ENCODE results near the gene MANSC1. TPM values are rescaled to one million over a fixed set of nuclear protein-coding genes. Genes with fewer than 3 reads are reported as not detected.

The MANSC1 gene
- total and polyA plus RNA-seq, 9 of the 15 experiments (the other 6 are each of a cell fraction or from before 2014, with no cell fraction given), result 0.76 to 8.6 (median 3.1) TPM

- TF ChIP-seq, protein P1, sequence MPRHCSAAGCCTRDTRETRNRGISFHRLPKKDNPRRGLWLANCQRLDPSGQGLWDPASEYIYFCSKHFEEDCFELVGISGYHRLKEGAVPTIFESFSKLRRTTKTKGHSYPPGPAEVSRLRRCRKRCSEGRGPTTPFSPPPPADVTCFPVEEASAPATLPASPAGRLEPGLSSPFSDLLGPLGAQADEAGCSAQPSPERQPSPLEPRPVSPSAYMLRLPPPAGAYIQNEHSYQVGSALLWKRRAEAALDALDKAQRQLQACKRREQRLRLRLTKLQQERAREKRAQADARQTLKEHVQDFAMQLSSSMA (CRISPR knock-in tag; IDR thresholded peaks at IDR 0.05), result no peak
- no peak for TF ChIP-seq YY1 (IDR thresholded peaks at IDR 0.05; ENCODE audit: borderline replicate concordance in 1 of 3, control insufficient read depth in 1 of 3, extremely low read depth in 1 of 3, insufficient read depth in 3 of 3, insufficient read length in 1 of 3, insufficient replicate concordance in 2 of 3, low read depth in 1 of 3, low read length in 2 of 3)
- TF ChIP-seq SMARCA4 (IDR thresholded peaks at IDR 0.05), result peak; percentile 79
- TF ChIP-seq ZBED1 (IDR thresholded peaks at IDR 0.05), result no peak
- TF ChIP-seq SAFB (IDR thresholded peaks at IDR 0.05; ENCODE audit: borderline replicate concordance, low read depth, low read length), result no peak
- no peak for TF ChIP-seq IRF2 (CRISPR knock-in tag; IDR thresholded peaks at IDR 0.05)
- TF ChIP-seq, protein P2, sequence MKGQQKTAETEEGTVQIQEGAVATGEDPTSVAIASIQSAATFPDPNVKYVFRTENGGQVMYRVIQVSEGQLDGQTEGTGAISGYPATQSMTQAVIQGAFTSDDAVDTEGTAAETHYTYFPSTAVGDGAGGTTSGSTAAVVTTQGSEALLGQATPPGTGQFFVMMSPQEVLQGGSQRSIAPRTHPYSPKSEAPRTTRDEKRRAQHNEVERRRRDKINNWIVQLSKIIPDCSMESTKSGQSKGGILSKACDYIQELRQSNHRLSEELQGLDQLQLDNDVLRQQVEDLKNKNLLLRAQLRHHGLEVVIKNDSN (CRISPR knock-in tag; IDR thresholded peaks at IDR 0.05), result no peak
- TF ChIP-seq YBX1 (IDR thresholded peaks at IDR 0.05), result no peak
- TF ChIP-seq KAT2B (IDR thresholded peaks at IDR 0.05; ENCODE audit: low read depth, low read length), result no peak
- TF ChIP-seq CBX1 (IDR thresholded peaks at IDR 0.05; ENCODE audit: low read depth), result no peak
- no peak for TF ChIP-seq ZSCAN32 (CRISPR knock-in tag; IDR thresholded peaks at IDR 0.05)
- no peak for TF ChIP-seq ZBTB12 (CRISPR knock-in tag; IDR thresholded peaks at IDR 0.05)
- TF ChIP-seq ZNF445 (CRISPR knock-in tag; IDR thresholded peaks at IDR 0.05; ENCODE audit: low read depth), result no peak
- no peak for TF ChIP-seq KLF13 (tag; IDR thresholded peaks at IDR 0.05; ENCODE audit: borderline replicate concordance, low read depth)
- TF ChIP-seq ZNF584 (CRISPR knock-in tag; IDR thresholded peaks at IDR 0.05; ENCODE audit: low read depth), result no peak
- TF ChIP-seq KDM2B (CRISPR knock-in tag; IDR thresholded peaks at IDR 0.05), result no peak
- TF ChIP-seq CC2D1A (IDR thresholded peaks at IDR 0.05), result no peak
- no peak for TF ChIP-seq MTA3 (IDR thresholded peaks at IDR 0.05; ENCODE audit: borderline replicate concordance)
- no peak for TF ChIP-seq HMGN3 (IDR thresholded peaks at IDR 0.05; ENCODE audit: borderline replicate concordance, extremely low read depth, insufficient read length, low read depth, low read length)
- no peak for TF ChIP-seq SPI1 (IDR thresholded peaks at IDR 0.05; ENCODE audit: borderline replicate concordance, low read depth, low read length)
- TF ChIP-seq, protein P3, sequence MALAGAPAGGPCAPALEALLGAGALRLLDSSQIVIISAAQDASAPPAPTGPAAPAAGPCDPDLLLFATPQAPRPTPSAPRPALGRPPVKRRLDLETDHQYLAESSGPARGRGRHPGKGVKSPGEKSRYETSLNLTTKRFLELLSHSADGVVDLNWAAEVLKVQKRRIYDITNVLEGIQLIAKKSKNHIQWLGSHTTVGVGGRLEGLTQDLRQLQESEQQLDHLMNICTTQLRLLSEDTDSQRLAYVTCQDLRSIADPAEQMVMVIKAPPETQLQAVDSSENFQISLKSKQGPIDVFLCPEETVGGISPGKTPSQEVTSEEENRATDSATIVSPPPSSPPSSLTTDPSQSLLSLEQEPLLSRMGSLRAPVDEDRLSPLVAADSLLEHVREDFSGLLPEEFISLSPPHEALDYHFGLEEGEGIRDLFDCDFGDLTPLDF (CRISPR knock-in tag; IDR thresholded peaks at IDR 0.05), result no peak
- TF ChIP-seq BRD9 (IDR thresholded peaks at IDR 0.05; ENCODE audit: low read depth, partially characterized antibody), result no peak
- no peak for TF ChIP-seq RFX7 (CRISPR knock-in tag; IDR thresholded peaks at IDR 0.05)
- no peak for TF ChIP-seq SRSF9 (IDR thresholded peaks at IDR 0.05; ENCODE audit: borderline replicate concordance, low read depth, low read length)
- no peak for TF ChIP-seq NKRF (IDR thresholded peaks at IDR 0.05; ENCODE audit: borderline replicate concordance)
These were observed 42.4 kb upstream of the MANSC1 start (continued) for GRCh38 chr12:12392413-12392812.

Measured in K562 (cell line).